ENCODE results near the gene ZNF554. TPM values are rescaled to one million over a fixed set of nuclear protein-coding genes. Genes with fewer than 3 reads are reported as not detected.

The ZNF554 gene
- polyA plus RNA-seq, 1 of the 3 experiments (the other 2 are of a cell fraction), result 1.7 TPM

- Histone ChIP-seq H3K4me3 (ENCODE audit: low read depth in 2 of 2, low read length in 1 of 2) (no peak overlapping the region; a peak in 1 of 4 replicates), H4K20me1 (ENCODE audit: insufficient read depth) (no peaks in the 10 kb centered on the region), H3K4me1 (ENCODE audit: control insufficient read depth in 1 of 2, insufficient read depth in 2 of 2, low read depth in 1 of 2, low read length in 1 of 2) (no peaks in the 10 kb centered on the region), H3K9ac (no peak overlapping the region), H3K36me3 (replicated peaks in 1 of 2; ENCODE audit: control insufficient read depth in 1 of 2, insufficient read depth in 2 of 2, low read length in 1 of 2) (peaks cover 8 to 12% of the 10 kb centered on the region in 2 experiments), H2AFZ (ENCODE audit: low read depth) (no peak overlapping the region), H3F3A (replicated peaks; ENCODE audit: insufficient read depth) (no peaks in the 10 kb centered on the region), H3K4me2 (no peak overlapping the region), H3K27ac (ENCODE audit: low read depth in 2 of 2, low read length in 1 of 2) (no peak overlapping the region), H3K9me2 (no peaks in the 10 kb centered on the region), H3K79me2 (ENCODE audit: insufficient read depth) (no peaks in the 10 kb centered on the region), H3K9me3 (no peaks in the 10 kb centered on the region), H3K27me3 (ENCODE audit: insufficient read depth) (no peaks in the 10 kb centered on the region)
- WGBS (ENCODE audit: low lambda C conversion rate), result 62% methylated on average over 2 of the region's 2 CpGs
- POLR2A ChIA-PET, result no interaction called here
- no peak for DNase-seq
- CTCF ChIA-PET, result no interaction called here
- no peak for TF ChIP-seq RXRA (IDR thresholded peaks at IDR 0.05; ENCODE audit: borderline replicate concordance, low read depth)
- no peak for TF ChIP-seq CHD2 (IDR thresholded peaks at IDR 0.05; ENCODE audit: low read length, partially characterized antibody)
- TF ChIP-seq, protein P1, sequence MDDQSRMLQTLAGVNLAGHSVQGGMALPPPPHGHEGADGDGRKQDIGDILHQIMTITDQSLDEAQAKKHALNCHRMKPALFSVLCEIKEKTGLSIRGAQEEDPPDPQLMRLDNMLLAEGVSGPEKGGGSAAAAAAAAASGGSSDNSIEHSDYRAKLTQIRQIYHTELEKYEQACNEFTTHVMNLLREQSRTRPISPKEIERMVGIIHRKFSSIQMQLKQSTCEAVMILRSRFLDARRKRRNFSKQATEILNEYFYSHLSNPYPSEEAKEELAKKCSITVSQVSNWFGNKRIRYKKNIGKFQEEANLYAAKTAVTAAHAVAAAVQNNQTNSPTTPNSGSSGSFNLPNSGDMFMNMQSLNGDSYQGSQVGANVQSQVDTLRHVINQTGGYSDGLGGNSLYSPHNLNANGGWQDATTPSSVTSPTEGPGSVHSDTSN (IDR thresholded peaks at IDR 0.05), result no peak
- TF ChIP-seq TCF12 (IDR thresholded peaks at IDR 0.05), result no peak
- no peak for TF ChIP-seq GABPA (IDR thresholded peaks at IDR 0.05; ENCODE audit: low read depth)
- no peak for TF ChIP-seq GATA2 (CRISPR knock-in tag; IDR thresholded peaks at IDR 0.05)
- TF ChIP-seq FOXJ3 (CRISPR knock-in tag; IDR thresholded peaks at IDR 0.05), result no peak
- no peak for TF ChIP-seq CTCF (IDR thresholded peaks at IDR 0.05)
- TF ChIP-seq, protein P2, sequence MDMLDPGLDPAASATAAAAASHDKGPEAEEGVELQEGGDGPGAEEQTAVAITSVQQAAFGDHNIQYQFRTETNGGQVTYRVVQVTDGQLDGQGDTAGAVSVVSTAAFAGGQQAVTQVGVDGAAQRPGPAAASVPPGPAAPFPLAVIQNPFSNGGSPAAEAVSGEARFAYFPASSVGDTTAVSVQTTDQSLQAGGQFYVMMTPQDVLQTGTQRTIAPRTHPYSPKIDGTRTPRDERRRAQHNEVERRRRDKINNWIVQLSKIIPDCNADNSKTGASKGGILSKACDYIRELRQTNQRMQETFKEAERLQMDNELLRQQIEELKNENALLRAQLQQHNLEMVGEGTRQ (IDR thresholded peaks at IDR 0.05; ENCODE audit: borderline replicate concordance, low read depth, low read length), result no peak
Observed at GRCh38 chr19:2827022-2827421, 7.4 kb downstream of the ZNF554 start.

DNA sequence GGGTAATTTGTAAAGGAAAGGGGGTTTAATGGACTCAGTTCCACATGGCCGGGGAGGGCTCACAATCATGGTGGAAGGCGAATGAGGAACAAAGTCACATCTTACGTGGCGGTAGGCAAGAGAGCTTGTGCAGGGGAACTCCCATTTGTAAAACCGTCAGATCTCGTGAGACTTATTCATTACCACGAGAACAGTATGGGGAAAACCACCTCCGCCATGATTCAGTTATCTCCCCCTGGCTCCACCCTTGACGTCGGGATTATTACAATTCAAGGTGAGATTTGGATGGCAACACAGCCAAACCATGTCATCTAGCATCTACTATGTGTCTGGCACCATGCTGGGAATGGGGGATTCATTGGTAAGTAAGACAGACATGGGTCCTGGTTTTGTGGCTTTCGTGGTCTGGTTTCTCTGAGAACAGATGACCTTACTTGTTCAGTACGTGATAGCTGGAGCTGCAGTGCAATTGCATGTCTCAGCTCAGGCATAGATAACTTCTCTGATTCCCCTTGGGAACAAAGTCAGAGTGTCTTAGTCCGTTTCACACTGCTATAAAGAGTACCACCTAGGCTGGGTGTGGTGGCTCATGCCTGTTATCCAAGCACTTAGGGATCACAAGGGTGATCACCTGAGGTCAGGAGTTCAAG, 8.3 kb downstream of the ZNF554 start:
- Histone ChIP-seq H3F3A (replicated peaks; ENCODE audit: insufficient read depth) (no peaks in the 10 kb centered on the region), H3K36me3 (replicated peaks in 1 of 2; ENCODE audit: control insufficient read depth in 1 of 2, insufficient read depth in 2 of 2, low read length in 1 of 2) (peaks cover 8 to 20% of the 10 kb centered on the region in 2 experiments), H3K4me2 (no peak overlapping the region), H3K9ac (no peak overlapping the region), H3K79me2 (ENCODE audit: insufficient read depth) (no peaks in the 10 kb centered on the region), H3K4me3 (ENCODE audit: low read depth in 2 of 2, low read length in 1 of 2) (no peak overlapping the region), H3K4me1 (ENCODE audit: control insufficient read depth in 1 of 2, insufficient read depth in 2 of 2, low read depth in 1 of 2, low read length in 1 of 2) (no peaks in the 10 kb centered on the region), H4K20me1 (ENCODE audit: insufficient read depth) (no peaks in the 10 kb centered on the region), H3K27ac (ENCODE audit: low read depth in 2 of 2, low read length in 1 of 2) (no peak overlapping the region), H2AFZ (ENCODE audit: low read depth) (no peak overlapping the region), H3K27me3 (ENCODE audit: insufficient read depth) (no peaks in the 10 kb centered on the region), H3K9me3 (peaks cover 5% of the 10 kb centered on the region; the same call in 1 of the 2 replicates), H3K9me2 (no peaks in the 10 kb centered on the region)
- WGBS (ENCODE audit: low lambda C conversion rate), result 83% methylated on average over 11 of the region's 13 CpGs
- ChIA-PET CTCF (no interaction called here), POLR2A (interaction anchor here (0.6 kb wide), 1 partner anchor 16 kb away, joined by 4 read pairs; no protein-coding TSS in a partner anchor)
- DNase-seq, result no peak
- TF ChIP-seq NRF1 (IDR thresholded peaks at IDR 0.05; ENCODE audit: low read depth, low read length), result no peak
- no peak for TF ChIP-seq SIN3A (IDR thresholded peaks at IDR 0.05; ENCODE audit: borderline replicate concordance, low read depth, low read length)
- TF ChIP-seq SMC3 (IDR thresholded peaks at IDR 0.05; ENCODE audit: low read depth, low read length), result no peak
- no peak for TF ChIP-seq FOXM1 (IDR thresholded peaks at IDR 0.05; ENCODE audit: low read depth)
- no peak for TF ChIP-seq IRF3 (IDR thresholded peaks at IDR 0.05; ENCODE audit: low read depth, low read length)
- TF ChIP-seq MEF2A (IDR thresholded peaks at IDR 0.05; ENCODE audit: borderline replicate concordance, low read depth), result no peak
- TF ChIP-seq, protein P2 (IDR thresholded peaks at IDR 0.05; ENCODE audit: borderline replicate concordance, low read depth, low read length), result no peak
- no peak for TF ChIP-seq YY1 (IDR thresholded peaks at IDR 0.05; ENCODE audit: low read depth)
- no peak for TF ChIP-seq CHD2 (IDR thresholded peaks at IDR 0.05; ENCODE audit: low read length, partially characterized antibody)
- no peak for TF ChIP-seq ZBTB33 (IDR thresholded peaks at IDR 0.05; ENCODE audit: borderline replicate concordance, low read depth)
- TF ChIP-seq GABPA (IDR thresholded peaks at IDR 0.05; ENCODE audit: low read depth), result no peak
- TF ChIP-seq, protein P3, sequence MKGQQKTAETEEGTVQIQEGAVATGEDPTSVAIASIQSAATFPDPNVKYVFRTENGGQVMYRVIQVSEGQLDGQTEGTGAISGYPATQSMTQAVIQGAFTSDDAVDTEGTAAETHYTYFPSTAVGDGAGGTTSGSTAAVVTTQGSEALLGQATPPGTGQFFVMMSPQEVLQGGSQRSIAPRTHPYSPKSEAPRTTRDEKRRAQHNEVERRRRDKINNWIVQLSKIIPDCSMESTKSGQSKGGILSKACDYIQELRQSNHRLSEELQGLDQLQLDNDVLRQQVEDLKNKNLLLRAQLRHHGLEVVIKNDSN (IDR thresholded peaks at IDR 0.05; ENCODE audit: borderline replicate concordance, low read depth), result no peak
